ENCODE results near the gene NUP93.
A peak's percentile ranks its signal among the peaks of the same experiment; 100 is the strongest.
"Not testable (repeated sequence)": the region's sequence is repeated elsewhere in the genome, so short reads cannot be mapped to it uniquely, and the experiment has no call there.

The NUP93 gene

GRCh38 chr16:56849690-56850680 lies 120.1 kb downstream of the NUP93 start:
- peak; percentile 67 for DNase-seq (ENCODE audit: low read depth)

GRCh38 chr16:56851671-56852400 lies 121.9 kb downstream of the NUP93 start:
- peak; percentile 61 for DNase-seq (ENCODE audit: low read depth)

GRCh38 chr16:56852401-56852730 lies 122.4 kb downstream of the NUP93 start:
- DNase-seq (ENCODE audit: low read depth), result no peak

GRCh38 chr16:56852968-56853367 lies 123.0 kb downstream of the NUP93 start:
- DNase-seq (ENCODE audit: low read depth), result no peak

GRCh38 chr16:56855201-56855600 lies 125.3 kb downstream of the NUP93 start:
- no peak for DNase-seq (ENCODE audit: low read depth)

- no peak for DNase-seq (ENCODE audit: low read depth)
Measured at GRCh38 chr16:56855946-56856345, 126.0 kb downstream of the NUP93 start.

GRCh38 chr16:56856876-56857447 lies 127.0 kb downstream of the NUP93 start:
- DNase-seq (ENCODE audit: low read depth), result no peak

GRCh38 chr16:56858374-56858773 lies 128.4 kb downstream of the NUP93 start:
- no peak for DNase-seq (ENCODE audit: low read depth)

- DNase-seq (ENCODE audit: low read depth), result no peak
Measured at GRCh38 chr16:56859636-56860035, 129.7 kb downstream of the NUP93 start.

- no peak for DNase-seq (ENCODE audit: low read depth)
Measured at GRCh38 chr16:56860226-56861020, 130.5 kb downstream of the NUP93 start.

GRCh38 chr16:56861092-56861610 lies 131.2 kb downstream of the NUP93 start:
- DNase-seq (ENCODE audit: low read depth), result no peak

GRCh38 chr16:56861756-56862155 lies 131.8 kb downstream of the NUP93 start:
- no peak for DNase-seq (ENCODE audit: low read depth)

- no peak for DNase-seq (ENCODE audit: low read depth)
Measured at GRCh38 chr16:56862776-56863175, 132.8 kb downstream of the NUP93 start.

GRCh38 chr16:56864960-56865359 lies 135.0 kb downstream of the NUP93 start, which contains the start of gene SLC12A3:
Gene SLC12A3, plus strand, starts transcription at chr16:56865207. Its CDS starts 29 bp downstream, at chr16:56865236.
- no peak for DNase-seq (ENCODE audit: low read depth)

- no peak for DNase-seq (ENCODE audit: low read depth)
Measured at GRCh38 chr16:56865394-56866062, 135.6 kb downstream of the NUP93 start.

GRCh38 chr16:56866955-56867830 lies 137.3 kb downstream of the NUP93 start:
- DNase-seq (ENCODE audit: low read depth), result peak; percentile 65

- no peak for DNase-seq (ENCODE audit: low read depth)
Measured at GRCh38 chr16:56868175-56868574, 138.2 kb downstream of the NUP93 start.

- not testable (repeated sequence) for DNase-seq (ENCODE audit: low read depth)
Measured at GRCh38 chr16:56868766-56869165, 138.8 kb downstream of the NUP93 start.

- no peak for DNase-seq (ENCODE audit: low read depth)
Measured at GRCh38 chr16:56869513-56870275, 139.8 kb downstream of the NUP93 start.
